HEK293 (cell line): ENCODE measurements around the gene STAB2.

ENCODE experiments used
- HOXA7 ChIP-seq: sonication (generic); formaldehyde crosslinking; IDR thresholded peaks from 2 replicates; pipeline ENCODE4 v1.8.1; 2022; ENCODE audit warnings: missing genetic modification reagents, borderline replicate concordance
- MZF1 ChIP-seq: fragments of 450-650 bp; formaldehyde crosslinking; IDR thresholded peaks from 2 replicates; pipeline ENCODE4 v1.5.1; 2017; ENCODE audit warnings: missing biosample characterization, missing genetic modification characterization, borderline replicate concordance
- ZBTB17 ChIP-seq: fragments of 450-650 bp; formaldehyde crosslinking; IDR thresholded peaks from 2 replicates; pipeline ENCODE4 v1.5.1; 2016; ENCODE audit warnings: missing biosample characterization, missing genetic modification characterization
- ZEB2 ChIP-seq: fragments of 450-650 bp; formaldehyde crosslinking; IDR thresholded peaks from 2 replicates; pipeline ENCODE4 v1.5.1; 2016; ENCODE audit warnings: missing biosample characterization, missing genetic modification characterization
- ZNF549 ChIP-seq: fragments of 450-650 bp; IDR thresholded peaks from 2 replicates; pipeline ENCODE4 v1.5.1; 2018; ENCODE audit warnings: missing biosample characterization, missing genetic modification characterization, mild to moderate bottlenecking, inconsistent platforms, moderate library complexity
- ZNF624 ChIP-seq: fragments of 450-650 bp; formaldehyde crosslinking; IDR thresholded peaks from 2 replicates; pipeline ENCODE4 v1.5.1; 2017; ENCODE audit warnings: missing biosample characterization, missing genetic modification characterization
- TF ChIP-seq, protein P1 (sequence below): fragments of 450-650 bp; formaldehyde crosslinking; IDR thresholded peaks from 2 replicates; pipeline ENCODE4 v1.5.1; 2016; ENCODE audit warnings: missing biosample characterization, missing genetic modification characterization
- TF ChIP-seq, protein P2 (sequence below): fragments of 450-650 bp; formaldehyde crosslinking; IDR thresholded peaks from 2 replicates; pipeline ENCODE4 v1.5.1; 2016; ENCODE audit warnings: missing biosample characterization, missing genetic modification characterization
- TF ChIP-seq, protein P3 (sequence below): fragments of 450-650 bp; formaldehyde crosslinking; IDR thresholded peaks from 2 replicates; pipeline ENCODE4 v1.5.1; 2016; ENCODE audit warnings: missing biosample characterization, missing genetic modification characterization, low read depth

DNA sequence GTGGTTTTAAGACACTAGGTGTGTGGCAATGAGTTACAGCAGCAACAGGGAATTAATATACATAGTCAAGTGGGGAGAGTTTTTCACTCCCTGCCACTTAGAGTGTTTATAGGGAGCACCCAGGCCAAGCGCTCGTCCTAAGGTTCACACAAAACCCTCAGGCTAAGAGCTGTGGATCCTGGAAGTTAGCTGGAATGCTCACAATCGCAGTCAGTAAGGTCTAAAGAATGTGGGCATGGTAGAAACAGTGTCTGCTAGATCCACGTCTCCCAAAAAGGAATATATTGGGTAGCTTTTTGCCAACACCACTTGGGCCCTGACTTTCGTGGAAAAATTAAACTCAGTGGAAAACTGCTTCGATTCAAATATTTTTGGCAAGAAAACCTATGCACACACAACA, 36.6 kb downstream of the STAB2 start:
- TF ChIP-seq, protein P1, sequence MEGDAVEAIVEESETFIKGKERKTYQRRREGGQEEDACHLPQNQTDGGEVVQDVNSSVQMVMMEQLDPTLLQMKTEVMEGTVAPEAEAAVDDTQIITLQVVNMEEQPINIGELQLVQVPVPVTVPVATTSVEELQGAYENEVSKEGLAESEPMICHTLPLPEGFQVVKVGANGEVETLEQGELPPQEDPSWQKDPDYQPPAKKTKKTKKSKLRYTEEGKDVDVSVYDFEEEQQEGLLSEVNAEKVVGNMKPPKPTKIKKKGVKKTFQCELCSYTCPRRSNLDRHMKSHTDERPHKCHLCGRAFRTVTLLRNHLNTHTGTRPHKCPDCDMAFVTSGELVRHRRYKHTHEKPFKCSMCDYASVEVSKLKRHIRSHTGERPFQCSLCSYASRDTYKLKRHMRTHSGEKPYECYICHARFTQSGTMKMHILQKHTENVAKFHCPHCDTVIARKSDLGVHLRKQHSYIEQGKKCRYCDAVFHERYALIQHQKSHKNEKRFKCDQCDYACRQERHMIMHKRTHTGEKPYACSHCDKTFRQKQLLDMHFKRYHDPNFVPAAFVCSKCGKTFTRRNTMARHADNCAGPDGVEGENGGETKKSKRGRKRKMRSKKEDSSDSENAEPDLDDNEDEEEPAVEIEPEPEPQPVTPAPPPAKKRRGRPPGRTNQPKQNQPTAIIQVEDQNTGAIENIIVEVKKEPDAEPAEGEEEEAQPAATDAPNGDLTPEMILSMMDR (tag by site-specific recombination): no peak
- TF ChIP-seq ZEB2 (no peak), ZBTB17 (tag by site-specific recombination) (no peak), MZF1 (no peak), ZNF624 (tag by site-specific recombination) (no peak), ZNF549 (tag by site-specific recombination) (no peak), HOXA7 (no peak)
- TF ChIP-seq, protein P2, sequence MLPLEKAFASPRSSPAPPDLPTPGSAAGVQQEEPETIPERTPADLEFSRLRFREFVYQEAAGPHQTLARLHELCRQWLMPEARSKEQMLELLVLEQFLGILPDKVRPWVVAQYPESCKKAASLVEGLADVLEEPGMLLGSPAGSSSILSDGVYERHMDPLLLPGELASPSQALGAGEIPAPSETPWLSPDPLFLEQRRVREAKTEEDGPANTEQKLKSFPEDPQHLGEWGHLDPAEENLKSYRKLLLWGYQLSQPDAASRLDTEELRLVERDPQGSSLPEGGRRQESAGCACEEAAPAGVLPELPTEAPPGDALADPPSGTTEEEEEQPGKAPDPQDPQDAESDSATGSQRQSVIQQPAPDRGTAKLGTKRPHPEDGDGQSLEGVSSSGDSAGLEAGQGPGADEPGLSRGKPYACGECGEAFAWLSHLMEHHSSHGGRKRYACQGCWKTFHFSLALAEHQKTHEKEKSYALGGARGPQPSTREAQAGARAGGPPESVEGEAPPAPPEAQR (tag by site-specific recombination): no peak
- TF ChIP-seq, protein P3, sequence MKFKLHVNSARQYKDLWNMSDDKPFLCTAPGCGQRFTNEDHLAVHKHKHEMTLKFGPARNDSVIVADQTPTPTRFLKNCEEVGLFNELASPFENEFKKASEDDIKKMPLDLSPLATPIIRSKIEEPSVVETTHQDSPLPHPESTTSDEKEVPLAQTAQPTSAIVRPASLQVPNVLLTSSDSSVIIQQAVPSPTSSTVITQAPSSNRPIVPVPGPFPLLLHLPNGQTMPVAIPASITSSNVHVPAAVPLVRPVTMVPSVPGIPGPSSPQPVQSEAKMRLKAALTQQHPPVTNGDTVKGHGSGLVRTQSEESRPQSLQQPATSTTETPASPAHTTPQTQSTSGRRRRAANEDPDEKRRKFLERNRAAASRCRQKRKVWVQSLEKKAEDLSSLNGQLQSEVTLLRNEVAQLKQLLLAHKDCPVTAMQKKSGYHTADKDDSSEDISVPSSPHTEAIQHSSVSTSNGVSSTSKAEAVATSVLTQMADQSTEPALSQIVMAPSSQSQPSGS (tag by site-specific recombination): no peak
